IMR-90 (cell line): ENCODE measurements around the gene MGRN1. TPM values are rescaled to one million over a fixed set of nuclear protein-coding genes. Genes with fewer than 3 reads are reported as not detected.

Experiments used
- ATAC-seq: fragments of 200-7000 bp; cut with Tn5 transposase; 2 replicates; pipeline ENCODE4 v1.9.1; 2020; ENCODE audit warnings: low read depth, mild to moderate bottlenecking, moderate library complexity
- BruUV-seq: library from RNA; stranded (reverse); fragments of 400-500 nt; replicated peaks from 2 replicates; lab custom pipeline; 2021; lab: Mats Ljungman, UMichigan
- CTCF ChIA-PET: fragments of 300-600 bp; formaldehyde crosslinking; extraction: SDS; loops from one replicate; lab custom pipeline; 2021; ENCODE audit warnings: antibody characterized with exemption; lab: Yijun Ruan, JAX
- POLR2A ChIA-PET: fragments of 300-600 bp; sonication (Branson Sonifier 250); formaldehyde crosslinking; loops from one replicate; lab custom pipeline; 2022; ENCODE audit warnings: antibody characterized with exemption; ENCODE audit not compliant: unreplicated experiment; lab: Charles Lee
- DNase-seq: peaks from one replicate; pipeline ENCODE4 v3.0.0; 2013
- H2AFZ ChIP-seq: replicated peaks from 2 replicates; pipeline ENCODE3; 2013; ENCODE audit warnings: low read length, mild to moderate bottlenecking; ENCODE audit not compliant: poor library complexity
- H2AK5ac ChIP-seq: 2 replicates; pipeline ENCODE4 v1.6.1; 2013; ENCODE audit warnings: low read depth, low read length, inconsistent platforms
- H2AK9ac ChIP-seq: replicated peaks from 2 replicates; pipeline ENCODE3; 2013; ENCODE audit warnings: mild to moderate bottlenecking, low read depth, low read length, moderate library complexity; ENCODE audit not compliant: poor library complexity
- H2BK120ac ChIP-seq: 2 replicates; pipeline ENCODE4 v1.6.1; 2013; ENCODE audit warnings: low read depth, low read length, inconsistent platforms
- H2BK15ac ChIP-seq: 3 replicates; pipeline ENCODE4 v1.6.1; 2013; ENCODE audit warnings: low read depth, low read length, inconsistent platforms
- H2BK20ac ChIP-seq: 2 replicates; pipeline ENCODE4 v1.6.1; 2013; ENCODE audit warnings: low read depth, mild to moderate bottlenecking, inconsistent platforms, low read length, moderate library complexity
- H2BK5ac ChIP-seq: 2 replicates; pipeline ENCODE4 v1.6.1; 2013; ENCODE audit warnings: mild to moderate bottlenecking, low read depth, low read length, inconsistent platforms; ENCODE audit not compliant: poor library complexity, severe bottlenecking
- H3K14ac ChIP-seq: replicated peaks from 2 replicates; pipeline ENCODE4 v1.6.1; 2013; ENCODE audit warnings: low read depth, low read length, inconsistent platforms
- H3K18ac ChIP-seq: 2 replicates; pipeline ENCODE4 v1.6.1; 2013; ENCODE audit warnings: low read depth, low read length, control low read depth
- H3K23ac ChIP-seq: 2 replicates; pipeline ENCODE4 v1.6.1; 2013; ENCODE audit warnings: low read depth, low read length, inconsistent platforms
- H3K27ac ChIP-seq: 2 replicates; pipeline ENCODE4 v1.5.1; 2013; ENCODE audit warnings: mild to moderate bottlenecking, control low read depth, low read length; ENCODE audit not compliant: insufficient read depth
- H3K27me3 ChIP-seq: 2 replicates; pipeline ENCODE4 v1.6.1; 2013; ENCODE audit warnings: low read length; ENCODE audit not compliant: control insufficient read depth, insufficient read depth
- H3K36me3 ChIP-seq: 2 replicates; pipeline ENCODE4 v1.6.1; 2013; ENCODE audit warnings: low read length, mixed read lengths; ENCODE audit not compliant: control insufficient read depth, insufficient read depth
- H3K4ac ChIP-seq: 2 replicates; pipeline ENCODE4 v1.6.1; 2013; ENCODE audit warnings: low read depth, low read length, inconsistent platforms
- H3K4me1 ChIP-seq: 2 replicates; pipeline ENCODE4 v1.6.1; 2013; ENCODE audit warnings: low read length, mixed read lengths; ENCODE audit not compliant: control insufficient read depth, insufficient read depth
- H3K4me2 ChIP-seq: 2 replicates; pipeline ENCODE4 v1.6.1; 2013; ENCODE audit warnings: low read depth, mild to moderate bottlenecking, control low read depth, low read length, moderate library complexity
- H3K4me3 ChIP-seq: 2 replicates; pipeline ENCODE4 v1.5.1; 2013; ENCODE audit warnings: low read depth, mild to moderate bottlenecking, control low read depth, low read length, moderate library complexity; ENCODE audit not compliant: insufficient read depth
- H3K56ac ChIP-seq: 2 replicates; pipeline ENCODE4 v1.6.1; 2013; ENCODE audit warnings: low read length, inconsistent platforms; ENCODE audit not compliant: insufficient read depth; ENCODE audit errors: extremely low read depth
- H3K79me1 ChIP-seq, 2 experiments: 2 replicates each; pipeline ENCODE4 v1.6.1; 2013; ENCODE audit warnings: low read length in 2 of 2, inconsistent platforms in 1 of 2, low read depth in 1 of 2
- H3K9ac ChIP-seq: 2 replicates; pipeline ENCODE4 v1.6.1; 2013; ENCODE audit warnings: low read depth, low read length, control low read depth
- H3K9me1 ChIP-seq: 2 replicates; pipeline ENCODE4 v1.6.1; 2013; ENCODE audit warnings: low read length, inconsistent platforms; ENCODE audit not compliant: insufficient read depth
- H3K9me3 ChIP-seq: 2 replicates; pipeline ENCODE4 v1.6.1; 2013; ENCODE audit warnings: low read length; ENCODE audit not compliant: control insufficient read depth, insufficient read depth
- H4K20me1 ChIP-seq: 2 replicates; pipeline ENCODE4 v1.6.1; 2013; ENCODE audit warnings: low read length, inconsistent platforms; ENCODE audit not compliant: insufficient read depth
- H4K5ac ChIP-seq: 2 replicates; pipeline ENCODE4 v1.6.1; 2013; ENCODE audit warnings: mild to moderate bottlenecking, low read depth, low read length, control low read depth
- H4K8ac ChIP-seq, 2 experiments: 2 replicates each; pipeline ENCODE4 v1.6.1; 2013; ENCODE audit warnings: low read depth in 2 of 2, low read length in 2 of 2, control low read depth in 1 of 2, inconsistent platforms in 1 of 2
- H4K91ac ChIP-seq: 2 replicates; pipeline ENCODE4 v1.6.1; 2013; ENCODE audit warnings: low read depth, low read length, inconsistent platforms; ENCODE audit not compliant: insufficient read depth
- CEBPB ChIP-seq: IDR thresholded peaks from 2 replicates; pipeline ENCODE4 v1.6.1; 2012; ENCODE audit warnings: low read depth, low read length, improper control_type of control experiment
- CHD1 ChIP-seq: IDR thresholded peaks from 2 replicates; pipeline ENCODE4 v1.6.1; 2012; ENCODE audit warnings: low read depth, low read length, improper control_type of control experiment
- FOS ChIP-seq: fragments of 150-350 bp; IDR thresholded peaks from 2 replicates; pipeline ENCODE4 v1.6.1; 2016; ENCODE audit warnings: low read depth, low read length
- MAFK ChIP-seq: IDR thresholded peaks from 2 replicates; pipeline ENCODE4 v1.6.1; 2012; ENCODE audit warnings: low read depth, low read length, improper control_type of control experiment
- MXI1 ChIP-seq: IDR thresholded peaks from 2 replicates; pipeline ENCODE4 v1.6.1; 2012; ENCODE audit warnings: low read depth, mild to moderate bottlenecking, low read length, moderate library complexity, borderline replicate concordance
- RCOR1 ChIP-seq: IDR thresholded peaks from 2 replicates; pipeline ENCODE4 v1.6.1; 2012; ENCODE audit warnings: mild to moderate bottlenecking, low read length, improper control_type of control experiment; ENCODE audit not compliant: insufficient replicate concordance
- SMC3 ChIP-seq: fragments of 150-350 bp; IDR thresholded peaks from 2 replicates; pipeline ENCODE4 v1.6.1; 2016; ENCODE audit warnings: low read depth, mild to moderate bottlenecking, antibody characterized with exemption, low read length, moderate library complexity
- USF2 ChIP-seq: fragments of 150-350 bp; IDR thresholded peaks from 2 replicates; pipeline ENCODE4 v1.6.1; 2017; ENCODE audit warnings: mild to moderate bottlenecking, antibody characterized with exemption, low read length, low read depth
- WGBS, 2 experiments: methylation state at CpG; one replicate each; pipeline versions ENCODE4 v1.1.5 to v1.1.7; 2013; ENCODE audit warnings: missing lambda C conversion rate in 2 of 2; ENCODE audit not compliant: insufficient read length in 1 of 2; ENCODE audit errors: extremely low coverage in 2 of 2; 5-methylcytosine and 5-hydroxymethylcytosine counted together
- dilution Hi-C: fragments of 300-500 bp; cut with HindIII; formaldehyde crosslinking; loops from one replicate; pipeline ENCODE4 v1.14.3; 2018; ENCODE audit warnings: low sequenced_read_pairs; ENCODE audit not compliant: unreplicated experiment
- in situ Hi-C: fragments of 300-500 bp; cut with MboI; formaldehyde crosslinking; loops from 3 replicates; pipeline ENCODE4 v1.14.3; 2019; ENCODE audit warnings: low sequenced_read_pairs, inconsistent platforms, mixed read lengths
- intact Hi-C: fragments of 100-400 bp; cut with micrococcal nuclease; formaldehyde crosslinking; loops from 2 replicates; pipeline ENCODE4 v1.10.0; 2022
- polyA plus RNA-seq, 3 experiments: library from polyadenylated mRNA; depleted of rRNA; stranded (reverse); fragments of >200 nt; gene quantifications; 2 replicates each; pipeline ENCODE4 v1.2.3, GENCODE V29; 2012; ENCODE audit warnings: low replicate concordance in 1 of 3
- total RNA-seq: library from RNA; depleted of rRNA; stranded (reverse); fragments of >200 nt; gene quantifications from 2 replicates; pipeline ENCODE4 v1.2.3, GENCODE V29; 2012
- TF ChIP-seq, protein P1 (sequence below): conservative IDR thresholded peaks from 2 replicates; pipeline ENCODE4 v1.5.1; 2012; ENCODE audit warnings: mild to moderate bottlenecking, low read depth, low read length, improper control_type of control experiment

Gene MGRN1
- total and polyA plus RNA-seq, 2 of the 4 experiments (the other 2 are of a cell fraction) = 11.7 to 32.7 TPM

GRCh38 chr16:4637501-4638166 lies 13.0 kb downstream of the MGRN1 start:
- H3K9me1 ChIP-seq = peaks cover 23% of the 10 kb centered on the region
- no peak overlapping the region for H4K5ac ChIP-seq
- H3K4me1 ChIP-seq = peaks cover 2% of the 10 kb centered on the region; the same call in 1 of the 2 replicates
- H3K4me3 ChIP-seq = no peak overlapping the region
- CTCF ChIA-PET = interaction anchor here (0.6 to 0.7 kb wide), 2 partner anchors 13 to 256 kb away, joined by 3 read pairs; no protein-coding TSS in a partner anchor
- no TSS peak for BruUV-seq
- DNase-seq = no peak
- H3K18ac ChIP-seq = no peak overlapping the region
- POLR2A ChIA-PET = no interaction called here
- H4K8ac ChIP-seq = no peak overlapping the region
- H2BK15ac ChIP-seq = no peak overlapping the region
- intact Hi-C loops (no loop called here), dilution Hi-C loops (no loop called here), in situ Hi-C loops (no loop called here)
- no peak overlapping the region for H4K91ac ChIP-seq
- peaks cover 20 to 82% of the 10 kb centered on the region in 2 experiments for H3K79me1 ChIP-seq
- no peak overlapping the region for H2BK120ac ChIP-seq
- no peak overlapping the region for H2BK20ac ChIP-seq
- H3K23ac ChIP-seq = no peak overlapping the region
- H3K27ac ChIP-seq = no peak overlapping the region
- no peak overlapping the region for H3K14ac ChIP-seq
- H4K20me1 ChIP-seq = peaks cover 87% of the 10 kb centered on the region
- H3K4me2 ChIP-seq = no peak overlapping the region
- H3K56ac ChIP-seq = no peak overlapping the region
- H3K36me3 ChIP-seq = peaks cover 19% of the 10 kb centered on the region
- H2AK5ac ChIP-seq = no peak overlapping the region
- H2BK5ac ChIP-seq = no peak overlapping the region
- no peak overlapping the region for H2AK9ac ChIP-seq
- no peak for ATAC-seq
- TF ChIP-seq FOS (no peak), RCOR1 (no peak), CEBPB (no peak), USF2 (no peak), MAFK (no peak), SMC3 (no peak), MXI1 (no peak), CHD1 (no peak)
- TF ChIP-seq, protein P1, sequence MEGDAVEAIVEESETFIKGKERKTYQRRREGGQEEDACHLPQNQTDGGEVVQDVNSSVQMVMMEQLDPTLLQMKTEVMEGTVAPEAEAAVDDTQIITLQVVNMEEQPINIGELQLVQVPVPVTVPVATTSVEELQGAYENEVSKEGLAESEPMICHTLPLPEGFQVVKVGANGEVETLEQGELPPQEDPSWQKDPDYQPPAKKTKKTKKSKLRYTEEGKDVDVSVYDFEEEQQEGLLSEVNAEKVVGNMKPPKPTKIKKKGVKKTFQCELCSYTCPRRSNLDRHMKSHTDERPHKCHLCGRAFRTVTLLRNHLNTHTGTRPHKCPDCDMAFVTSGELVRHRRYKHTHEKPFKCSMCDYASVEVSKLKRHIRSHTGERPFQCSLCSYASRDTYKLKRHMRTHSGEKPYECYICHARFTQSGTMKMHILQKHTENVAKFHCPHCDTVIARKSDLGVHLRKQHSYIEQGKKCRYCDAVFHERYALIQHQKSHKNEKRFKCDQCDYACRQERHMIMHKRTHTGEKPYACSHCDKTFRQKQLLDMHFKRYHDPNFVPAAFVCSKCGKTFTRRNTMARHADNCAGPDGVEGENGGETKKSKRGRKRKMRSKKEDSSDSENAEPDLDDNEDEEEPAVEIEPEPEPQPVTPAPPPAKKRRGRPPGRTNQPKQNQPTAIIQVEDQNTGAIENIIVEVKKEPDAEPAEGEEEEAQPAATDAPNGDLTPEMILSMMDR = no peak
- H3K9ac ChIP-seq = no peak overlapping the region
- H3K27me3 ChIP-seq = no peaks in the 10 kb centered on the region
- H3K9me3 ChIP-seq = no peaks in the 10 kb centered on the region
- H3K4ac ChIP-seq = no peak overlapping the region
- H2AFZ ChIP-seq = no peak overlapping the region
- 94% methylated on average over 10 of the region's 21 CpGs; no CpG with 5 or more reads in 1 of the 2 experiments for WGBS, 2 experiments
